DMS 273 (cell line): ENCODE measurements around the gene SLC44A4.
"Not testable (repeated sequence)": the region's sequence is repeated elsewhere in the genome, so short reads cannot be mapped to it uniquely, and the experiment has no call there.

Experiments
- DNase-seq: peaks from one replicate; lab custom pipeline; 2025; ENCODE audit not compliant: unreplicated experiment; lab: John Stamatoyannopoulos, UW

Gene SLC44A4

DNA sequence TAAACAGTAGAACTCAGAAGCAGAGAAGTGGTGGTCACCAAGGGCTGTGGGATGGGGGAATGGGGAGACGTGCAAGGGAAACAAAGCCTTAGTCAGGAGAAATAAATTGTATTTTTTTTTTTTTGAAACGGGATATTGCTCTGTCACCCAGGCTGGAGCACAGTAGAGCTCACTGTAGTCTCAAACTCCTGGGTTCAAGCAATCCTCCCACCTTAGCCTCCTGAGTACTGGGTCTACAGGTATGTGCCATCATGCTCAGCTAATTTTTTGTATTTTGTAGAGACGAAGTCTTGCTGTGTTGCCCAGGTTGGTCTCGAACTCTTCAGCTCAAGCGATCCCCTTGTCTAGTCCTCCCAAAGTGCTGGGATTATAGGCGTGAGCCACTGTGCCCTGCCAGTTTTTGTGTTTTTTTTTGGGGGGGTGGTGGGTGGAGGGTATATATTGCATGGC lies 47.9 kb downstream of the SLC44A4 start:
- DNase-seq, result no peak

GRCh38 chr6:31829633-31830283 lies 49.0 kb downstream of the SLC44A4 start:
- peak; percentile 76 for DNase-seq

- DNase-seq, result peak; percentile 100
Measured at GRCh38 chr6:31827286-31828079, 51.3 kb downstream of the SLC44A4 start, which contains the start of gene HSPA1B. Gene HSPA1B, plus strand, starts transcription at chr6:31827738. Its CDS starts 213 bp downstream, at chr6:31827951.

GRCh38 chr6:31826793-31827285 lies 52.0 kb downstream of the SLC44A4 start:
- peak; percentile 93 for DNase-seq

DNA sequence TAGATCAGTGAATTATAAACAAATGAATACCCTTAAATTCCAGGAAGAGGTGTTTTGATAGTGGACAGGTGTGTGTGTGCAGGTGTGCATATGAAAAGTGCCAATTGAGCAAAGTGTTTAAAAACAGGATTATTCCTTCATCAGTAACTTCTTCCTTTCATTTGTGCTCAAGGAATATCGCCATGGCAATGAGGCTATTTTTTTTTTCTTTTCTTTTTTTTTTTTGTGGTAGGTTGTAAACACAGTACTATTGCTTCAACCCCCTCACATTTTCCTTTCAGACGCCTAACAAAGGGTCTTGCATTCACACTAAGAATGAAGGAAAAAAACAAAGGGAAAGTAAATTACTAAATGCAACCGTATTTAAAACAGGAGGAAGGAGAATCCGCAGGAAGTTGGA lies 53.2 kb downstream of the SLC44A4 start:
- DNase-seq, result no peak

DNA sequence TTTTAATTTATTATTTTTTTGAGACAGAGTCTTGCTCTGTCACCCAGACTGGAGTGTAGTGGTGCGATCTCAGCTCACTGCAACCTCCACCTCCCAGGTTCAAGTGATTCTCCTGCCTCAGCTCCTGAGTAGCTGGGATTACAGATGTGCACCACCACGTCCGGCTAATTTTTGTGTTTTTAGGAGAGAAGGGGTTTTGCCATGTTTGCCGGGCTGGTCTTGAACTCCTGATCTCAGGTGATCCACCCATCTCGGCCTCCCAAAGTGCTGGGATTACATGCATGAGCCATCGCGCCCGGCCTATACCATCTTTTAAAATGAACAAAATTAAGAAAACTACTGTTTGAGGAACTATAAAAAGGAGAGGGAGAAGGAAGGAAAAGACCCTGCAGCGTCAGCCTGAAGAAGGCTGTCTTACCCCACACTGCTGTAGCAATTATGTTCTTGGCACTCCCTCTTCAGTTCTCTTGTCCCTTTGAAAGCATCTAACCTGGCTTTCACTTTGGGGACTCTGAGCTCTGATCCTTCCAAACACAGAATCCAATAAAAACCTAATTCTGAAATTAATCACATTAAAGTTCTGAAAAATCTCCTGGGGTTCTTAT lies 55.1 kb downstream of the SLC44A4 start:
- not testable (repeated sequence) for DNase-seq

- peak; percentile 72 for DNase-seq
Measured at GRCh38 chr6:31822036-31822821, 56.6 kb downstream of the SLC44A4 start.

DNA sequence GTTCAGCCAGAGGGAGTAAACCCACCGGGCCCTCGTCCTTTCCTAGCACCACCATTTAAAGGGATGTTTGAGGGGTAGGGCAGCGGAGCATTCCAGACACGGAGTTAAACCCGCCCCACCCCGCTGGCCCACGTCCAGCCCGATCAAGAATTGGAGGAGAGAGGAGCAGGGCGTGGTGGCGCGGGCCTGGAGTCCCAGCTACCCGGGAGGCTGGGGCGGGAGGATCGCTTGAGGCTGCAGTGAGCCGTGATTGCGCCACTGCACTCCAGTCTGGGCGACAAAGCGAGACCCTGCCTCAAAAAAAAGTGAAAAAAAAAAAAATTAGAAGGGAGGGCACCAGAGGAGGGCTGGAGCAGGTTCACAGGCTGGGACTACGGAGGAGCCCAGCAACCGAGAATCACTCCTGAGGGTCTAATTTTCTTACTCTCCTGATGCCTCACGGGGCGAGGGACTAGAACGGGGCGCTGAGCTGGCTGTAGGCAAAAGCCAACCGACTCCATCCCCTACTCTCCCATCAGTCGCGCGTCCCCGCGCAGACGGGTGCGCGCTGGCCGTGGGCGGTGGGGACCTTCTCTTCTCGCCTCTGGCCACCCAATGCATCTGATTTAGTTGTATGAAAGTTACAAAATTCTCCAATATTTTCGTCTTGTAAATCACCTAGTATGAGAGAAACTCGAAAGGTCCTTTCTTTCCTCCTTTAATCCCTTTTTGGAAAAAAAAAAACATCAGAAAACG lies 57.3 kb downstream of the SLC44A4 start:
- peak; percentile 75 for DNase-seq

GRCh38 chr6:31820399-31820798 lies 58.4 kb downstream of the SLC44A4 start:
- DNase-seq, result not testable (repeated sequence)

- no peak for DNase-seq
Measured at GRCh38 chr6:31819871-31820299, 58.9 kb downstream of the SLC44A4 start.

DNA sequence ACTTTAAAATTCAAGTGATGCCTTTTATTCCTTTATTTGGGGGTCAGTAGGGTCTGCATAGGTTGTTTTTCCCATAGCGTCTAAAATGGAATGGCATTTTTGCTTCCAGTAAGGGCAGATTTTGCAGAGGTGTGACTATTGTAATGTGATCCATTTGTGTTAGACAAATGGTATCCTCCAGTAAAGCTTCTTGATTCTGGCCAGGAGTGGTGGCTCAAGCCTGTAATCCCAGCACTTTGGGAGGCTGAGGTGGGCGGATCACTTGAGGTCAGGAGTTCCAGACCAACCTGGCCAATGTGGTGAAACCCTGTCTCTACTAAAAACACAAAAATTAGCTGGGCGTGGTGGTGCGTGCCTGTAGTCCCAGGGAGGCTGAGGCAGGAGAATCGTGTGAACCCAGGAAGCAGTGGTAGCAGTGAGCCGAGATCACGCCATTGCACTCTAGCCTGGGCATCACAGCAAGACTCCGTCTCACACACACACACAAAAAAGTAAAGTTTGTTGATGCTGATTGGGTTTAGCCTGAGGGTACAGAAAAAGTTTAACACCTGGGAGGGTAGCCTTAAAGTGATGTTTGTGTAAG lies 60.8 kb downstream of the SLC44A4 start:
- DNase-seq, result peak; percentile 33

GRCh38 chr6:31817133-31817928 lies 61.5 kb downstream of the SLC44A4 start:
- DNase-seq, result not testable (repeated sequence)

GRCh38 chr6:31815025-31815838 lies 63.6 kb downstream of the SLC44A4 start, which contains the start of the genes HSPA1A and HSPA1L:
Gene HSPA1A, plus strand, starts transcription at chr6:31815543. Its CDS starts 214 bp downstream, at chr6:31815757.
Gene HSPA1L, minus strand, starts transcription at chr6:31815283. Its CDS starts 3,311 bp downstream, at chr6:31811972.
- peak; percentile 94 for DNase-seq

- DNase-seq, result peak; percentile 97
Measured at GRCh38 chr6:31814677-31815024, 64.1 kb downstream of the SLC44A4 start.

DNA sequence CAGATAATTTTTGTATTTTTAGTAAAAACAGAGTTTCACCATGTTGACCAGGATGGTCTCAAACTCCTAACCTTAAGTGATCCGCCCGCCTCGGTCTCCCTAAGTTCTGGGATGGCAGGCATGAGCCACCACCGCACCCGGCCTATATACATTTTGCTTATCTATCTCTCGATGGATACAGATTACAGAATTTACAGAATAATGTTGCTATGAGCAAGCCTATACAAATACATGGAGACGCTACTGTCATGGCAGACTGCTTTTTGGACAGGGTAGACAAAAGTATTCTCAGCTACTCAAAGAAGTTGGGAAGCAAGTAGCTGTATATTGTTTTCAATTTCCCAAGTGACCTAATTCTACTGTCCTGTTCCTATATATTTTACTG lies 65.3 kb downstream of the SLC44A4 start:
- no peak for DNase-seq
